Gastroesophageal sphincter (tissue), 3 donors: ENCODE measurements around the gene SAMD4B.

Experiments used
- POLR2A ChIP-seq, 2 donors: fragments of 450-650 bp; IDR thresholded peaks; one replicate each; pipeline ENCODE4 v1.6.1; 2017; ENCODE audit warnings: antibody characterized with exemption in 2 of 2, mild to moderate bottlenecking in 2 of 2, moderate library complexity in 1 of 2
- TF ChIP-seq, protein P1 (sequence below), 4 experiments: fragments of 200-600 bp in 2 of 4; fragments of 450-650 bp in 2 of 4; sonication (generic) in 1 of 4; IDR thresholded peaks; one replicate each; pipeline ENCODE4 v1.5.1; 2017 to 2019; ENCODE audit warnings: antibody characterized with exemption in 4 of 4, mild to moderate bottlenecking in 2 of 4, moderate library complexity in 2 of 4

DNA sequence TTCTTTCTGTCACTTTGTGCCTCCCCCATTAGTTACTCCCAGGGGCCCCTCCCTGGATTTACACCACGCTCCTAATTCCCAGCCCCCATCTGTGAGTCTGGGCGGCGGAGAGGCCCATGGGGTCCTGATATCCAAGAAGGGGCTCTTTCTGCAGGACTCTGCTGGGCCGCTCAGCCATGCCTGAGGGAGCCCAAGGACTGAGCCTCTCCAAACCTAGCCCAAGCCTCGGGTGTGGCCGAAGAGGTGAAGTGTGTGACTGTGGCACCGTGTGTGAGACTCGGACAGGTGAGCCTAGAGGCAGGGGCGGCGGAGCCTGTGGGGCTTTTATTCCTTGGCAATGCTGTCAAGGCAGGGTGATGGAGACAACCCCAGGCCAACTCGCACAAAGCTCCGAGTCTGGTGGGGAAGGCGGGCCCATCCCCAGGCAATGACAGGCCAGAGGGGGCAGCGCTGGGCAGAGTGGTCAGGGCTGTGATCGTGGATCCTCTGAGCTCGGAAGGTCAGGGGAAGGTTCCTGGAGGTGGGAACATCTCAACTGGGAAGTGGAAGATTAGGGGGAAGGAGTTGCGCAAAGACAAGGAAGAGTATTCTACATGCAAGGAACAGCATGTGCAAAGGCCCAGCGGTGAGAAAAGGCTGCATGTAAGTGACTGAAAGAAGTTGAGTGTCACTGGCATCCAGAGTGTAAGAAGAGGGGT, 71.8 kb downstream of the SAMD4B start:
- no peak for TF ChIP-seq POLR2A (IDR thresholded peaks at IDR 0.05)
- TF ChIP-seq, protein P1, sequence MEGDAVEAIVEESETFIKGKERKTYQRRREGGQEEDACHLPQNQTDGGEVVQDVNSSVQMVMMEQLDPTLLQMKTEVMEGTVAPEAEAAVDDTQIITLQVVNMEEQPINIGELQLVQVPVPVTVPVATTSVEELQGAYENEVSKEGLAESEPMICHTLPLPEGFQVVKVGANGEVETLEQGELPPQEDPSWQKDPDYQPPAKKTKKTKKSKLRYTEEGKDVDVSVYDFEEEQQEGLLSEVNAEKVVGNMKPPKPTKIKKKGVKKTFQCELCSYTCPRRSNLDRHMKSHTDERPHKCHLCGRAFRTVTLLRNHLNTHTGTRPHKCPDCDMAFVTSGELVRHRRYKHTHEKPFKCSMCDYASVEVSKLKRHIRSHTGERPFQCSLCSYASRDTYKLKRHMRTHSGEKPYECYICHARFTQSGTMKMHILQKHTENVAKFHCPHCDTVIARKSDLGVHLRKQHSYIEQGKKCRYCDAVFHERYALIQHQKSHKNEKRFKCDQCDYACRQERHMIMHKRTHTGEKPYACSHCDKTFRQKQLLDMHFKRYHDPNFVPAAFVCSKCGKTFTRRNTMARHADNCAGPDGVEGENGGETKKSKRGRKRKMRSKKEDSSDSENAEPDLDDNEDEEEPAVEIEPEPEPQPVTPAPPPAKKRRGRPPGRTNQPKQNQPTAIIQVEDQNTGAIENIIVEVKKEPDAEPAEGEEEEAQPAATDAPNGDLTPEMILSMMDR (IDR thresholded peaks at IDR 0.05) = no peak
